ENCODE measurements around the gene SMARCA2.

- TF ChIP-seq CTCF (IDR thresholded peaks at IDR 0.05; ENCODE audit: low read depth, low read length, missing input control) (no peak), REST (IDR thresholded peaks at IDR 0.05) (no peak), YY1 (IDR thresholded peaks at IDR 0.05) (no peak), RXRA (IDR thresholded peaks at IDR 0.05) (no peak), SP1 (IDR thresholded peaks at IDR 0.05) (no peak), RAD21 (IDR thresholded peaks at IDR 0.05) (no peak), EGR1 (IDR thresholded peaks at IDR 0.05; ENCODE audit: low read depth in 2 of 2) (no peak), TAF1 (conservative IDR thresholded peaks at IDR 0.05) (no peak), GABPA (IDR thresholded peaks at IDR 0.05 in 1 of 2, conservative IDR thresholded peaks at IDR 0.05 in 1 of 2) (no peak), MAX (IDR thresholded peaks at IDR 0.05) (no peak)
- TF ChIP-seq, protein P1, sequence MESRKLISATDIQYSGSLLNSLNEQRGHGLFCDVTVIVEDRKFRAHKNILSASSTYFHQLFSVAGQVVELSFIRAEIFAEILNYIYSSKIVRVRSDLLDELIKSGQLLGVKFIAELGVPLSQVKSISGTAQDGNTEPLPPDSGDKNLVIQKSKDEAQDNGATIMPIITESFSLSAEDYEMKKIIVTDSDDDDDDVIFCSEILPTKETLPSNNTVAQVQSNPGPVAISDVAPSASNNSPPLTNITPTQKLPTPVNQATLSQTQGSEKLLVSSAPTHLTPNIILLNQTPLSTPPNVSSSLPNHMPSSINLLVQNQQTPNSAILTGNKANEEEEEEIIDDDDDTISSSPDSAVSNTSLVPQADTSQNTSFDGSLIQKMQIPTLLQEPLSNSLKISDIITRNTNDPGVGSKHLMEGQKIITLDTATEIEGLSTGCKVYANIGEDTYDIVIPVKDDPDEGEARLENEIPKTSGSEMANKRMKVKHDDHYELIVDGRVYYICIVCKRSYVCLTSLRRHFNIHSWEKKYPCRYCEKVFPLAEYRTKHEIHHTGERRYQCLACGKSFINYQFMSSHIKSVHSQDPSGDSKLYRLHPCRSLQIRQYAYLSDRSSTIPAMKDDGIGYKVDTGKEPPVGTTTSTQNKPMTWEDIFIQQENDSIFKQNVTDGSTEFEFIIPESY (IDR thresholded peaks at IDR 0.05) = no peak
- TF ChIP-seq, protein P2, sequence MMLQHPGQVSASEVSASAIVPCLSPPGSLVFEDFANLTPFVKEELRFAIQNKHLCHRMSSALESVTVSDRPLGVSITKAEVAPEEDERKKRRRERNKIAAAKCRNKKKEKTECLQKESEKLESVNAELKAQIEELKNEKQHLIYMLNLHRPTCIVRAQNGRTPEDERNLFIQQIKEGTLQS (IDR thresholded peaks at IDR 0.05) = no peak
Measured at GRCh38 chr9:2145746-2146145, 130.6 kb downstream of the SMARCA2 start.

All from liver (tissue), 3 donors.